H9 (cell line): ENCODE measurements around the gene R3HCC1L. TPM values are rescaled to one million over a fixed set of nuclear protein-coding genes. Genes with fewer than 3 reads are reported as not detected.

Source experiments
- DNase-seq: peaks from one replicate; pipeline ENCODE4 v3.0.0-alpha.2; 2017
- H2AFZ ChIP-seq: one replicate; pipeline ENCODE4 v1.6.1; 2013; ENCODE audit warnings: mild to moderate bottlenecking, low read length, control low read depth, moderate library complexity
- H2AK5ac ChIP-seq: 2 replicates; pipeline ENCODE4 v1.6.1; 2013; ENCODE audit warnings: low read length, control low read depth, mixed read lengths; ENCODE audit not compliant: insufficient read length
- H2BK120ac ChIP-seq: one replicate; pipeline ENCODE4 v1.6.1; 2013; ENCODE audit warnings: low read depth, mild to moderate bottlenecking, low read length, control low read depth, inconsistent platforms; ENCODE audit not compliant: poor library complexity, severe bottlenecking
- H2BK12ac ChIP-seq: 2 replicates; pipeline ENCODE4 v1.6.1; 2013; ENCODE audit warnings: low read length, control low read depth, mixed read lengths, low read depth; ENCODE audit not compliant: insufficient read length
- H2BK15ac ChIP-seq: 2 replicates; pipeline ENCODE4 v1.6.1; 2013; ENCODE audit warnings: low read depth, low read length, control low read depth
- H2BK20ac ChIP-seq: one replicate; pipeline ENCODE4 v1.6.1; 2013; ENCODE audit warnings: low read depth, mild to moderate bottlenecking, low read length, control low read depth, inconsistent platforms; ENCODE audit not compliant: poor library complexity, severe bottlenecking
- H2BK5ac ChIP-seq: 2 replicates; pipeline ENCODE4 v1.6.1; 2013; ENCODE audit warnings: low read length, control low read depth, mixed read lengths; ENCODE audit not compliant: insufficient read length
- H3K14ac ChIP-seq: 2 replicates; pipeline ENCODE4 v1.6.1; 2013; ENCODE audit warnings: low read length, control low read depth; ENCODE audit not compliant: insufficient read depth
- H3K18ac ChIP-seq: 2 replicates; pipeline ENCODE4 v1.6.1; 2013; ENCODE audit warnings: low read depth, mild to moderate bottlenecking, mixed read lengths, low read length, control low read depth; ENCODE audit not compliant: insufficient read length
- H3K23ac ChIP-seq: 2 replicates; pipeline ENCODE4 v1.6.1; 2013; ENCODE audit warnings: low read length, control low read depth, mixed read lengths, low read depth; ENCODE audit not compliant: insufficient read length
- H3K23me2 ChIP-seq: 2 replicates; pipeline ENCODE4 v1.6.1; 2013; ENCODE audit warnings: low read depth, mild to moderate bottlenecking, mixed read lengths, low read length, control low read depth; ENCODE audit not compliant: insufficient read length, poor library complexity, severe bottlenecking
- H3K27ac ChIP-seq: 2 replicates; pipeline ENCODE4 v1.5.1; 2013; ENCODE audit warnings: low read length, control low read depth, mixed read lengths, low read depth; ENCODE audit not compliant: insufficient read length
- H3K27me3 ChIP-seq: 2 replicates; pipeline ENCODE4 v1.6.1; 2013; ENCODE audit warnings: low read length, control low read depth, inconsistent platforms; ENCODE audit not compliant: insufficient read depth
- H3K4ac ChIP-seq: 2 replicates; pipeline ENCODE4 v1.6.1; 2013; ENCODE audit warnings: low read depth, mild to moderate bottlenecking, control low read depth, inconsistent platforms, low read length, moderate library complexity
- H3K4me1 ChIP-seq: 2 replicates; pipeline ENCODE4 v1.6.1; 2013; ENCODE audit warnings: low read length, control low read depth, inconsistent platforms; ENCODE audit not compliant: insufficient read depth
- H3K4me2 ChIP-seq: 2 replicates; pipeline ENCODE4 v1.6.1; 2013; ENCODE audit warnings: low read length, control low read depth, mixed read lengths; ENCODE audit not compliant: insufficient read length, insufficient read depth
- H3K56ac ChIP-seq: 2 replicates; pipeline ENCODE4 v1.6.1; 2013; ENCODE audit warnings: low read depth, mild to moderate bottlenecking, mixed read lengths, low read length, control low read depth; ENCODE audit not compliant: insufficient read length
- H3K79me1 ChIP-seq: 2 replicates; pipeline ENCODE4 v1.6.1; 2013; ENCODE audit warnings: low read depth, mild to moderate bottlenecking, moderate library complexity, low read length, control low read depth, inconsistent platforms; ENCODE audit not compliant: insufficient read depth, poor library complexity, severe bottlenecking
- H3K79me2 ChIP-seq: 2 replicates; pipeline ENCODE4 v1.6.1; 2013; ENCODE audit warnings: low read length, control low read depth, inconsistent platforms; ENCODE audit not compliant: insufficient read depth
- H3K9ac ChIP-seq: 2 replicates; pipeline ENCODE4 v1.6.1; 2013; ENCODE audit warnings: low read length, control low read depth, mixed read lengths; ENCODE audit not compliant: insufficient read length; ENCODE audit errors: extremely low read depth
- H3K9me3 ChIP-seq: one replicate; pipeline ENCODE4 v1.6.1; 2013; ENCODE audit warnings: low read depth, low read length, inconsistent platforms; ENCODE audit not compliant: control insufficient read depth
- H3T11ph ChIP-seq: one replicate; pipeline ENCODE4 v1.6.1; 2013; ENCODE audit warnings: mild to moderate bottlenecking, low read length, control low read depth, inconsistent platforms
- H4K20me1 ChIP-seq: one replicate; pipeline ENCODE4 v1.6.1; 2013; ENCODE audit not compliant: control insufficient read depth, insufficient read length, insufficient read depth
- H4K5ac ChIP-seq: 2 replicates; pipeline ENCODE4 v1.6.1; 2013; ENCODE audit warnings: low read depth, mild to moderate bottlenecking, mixed read lengths, low read length, control low read depth; ENCODE audit not compliant: insufficient read length
- H4K8ac ChIP-seq: replicated peaks from 2 replicates; pipeline ENCODE4 v1.6.1; 2013; ENCODE audit warnings: low read length, control low read depth, mixed read lengths, low read depth; ENCODE audit not compliant: insufficient read length
- H4K91ac ChIP-seq: 2 replicates; pipeline ENCODE4 v1.6.1; 2013; ENCODE audit warnings: low read depth, mild to moderate bottlenecking, moderate library complexity, mixed read lengths, low read length, control low read depth; ENCODE audit not compliant: insufficient read length
- H3K27ac Mint-ChIP-seq, 3 experiments: 2 replicates in 2 of 3; 3 replicates in 1 of 3; pipeline ENCODE4 v1.8.0; 2020 to 2021; ENCODE audit warnings: mixed read lengths in 3 of 3, mild to moderate bottlenecking in 1 of 3, moderate library complexity in 1 of 3
- H3K27me3 Mint-ChIP-seq: 2 replicates; pipeline ENCODE4 v1.8.0; 2021; ENCODE audit warnings: low read depth, mild to moderate bottlenecking, moderate library complexity, mixed read lengths
- H3K36me3 Mint-ChIP-seq, 3 experiments: 2 replicates in 2 of 3; 3 replicates in 1 of 3; pipeline ENCODE4 v1.8.0; 2020 to 2021; ENCODE audit warnings: low read depth in 3 of 3, mixed read lengths in 3 of 3; ENCODE audit not compliant: insufficient read depth in 1 of 3
- H3K4me1 Mint-ChIP-seq, 2 experiments: 2 replicates each; pipeline ENCODE4 v1.8.0; 2020; ENCODE audit warnings: mixed read lengths in 2 of 2
- H3K4me3 Mint-ChIP-seq, 2 experiments: 2 replicates in 1 of 2; 3 replicates in 1 of 2; pipeline ENCODE4 v1.8.0; 2020 to 2021; ENCODE audit warnings: mild to moderate bottlenecking in 2 of 2, mixed read lengths in 2 of 2, moderate library complexity in 1 of 2
- H3K9me3 Mint-ChIP-seq, 2 experiments: 2 replicates in 1 of 2; 3 replicates in 1 of 2; pipeline ENCODE4 v1.8.0; 2020; ENCODE audit warnings: mild to moderate bottlenecking in 2 of 2, mixed read lengths in 2 of 2, moderate library complexity in 1 of 2
- total RNA-seq: library from RNA; stranded (reverse); gene quantifications from 2 replicates; pipeline ENCODE4 v1.2.1, GENCODE V29; 2021
- TF ChIP-seq, protein P1 (sequence below): fragments of 200-600 bp; sonication (generic); conservative IDR thresholded peaks from 3 replicates; pipeline ENCODE4 v1.8.0; 2021; ENCODE audit warnings: antibody characterized with exemption, mild to moderate bottlenecking

Gene R3HCC1L
- total RNA-seq, 1 experiment from 2014 or later: 18.5 TPM

GRCh38 chr10:98138031-98138430, 3.6 kb downstream of the R3HCC1L start:
- no peak overlapping the region for H3K4me2 ChIP-seq
- no peak overlapping the region for H2BK12ac ChIP-seq
- no peak overlapping the region for H3K23ac ChIP-seq
- peaks cover 3% of the 10 kb centered on the region for H3K23me2 ChIP-seq
- no peak overlapping the region for H4K91ac ChIP-seq
- peaks cover 9% of the 10 kb centered on the region for H3K79me1 ChIP-seq
- peaks cover 4% of the 10 kb centered on the region; the same call in 1 of the 2 replicates for H3K79me2 ChIP-seq
- peaks cover 4 to 6% (median 4%) of the 10 kb centered on the region in 3 experiments for H3K36me3 Mint-ChIP-seq
- H3K4me1 ChIP-seq: peaks cover 2% of the 10 kb centered on the region; the same call in 1 of the 2 replicates
- no peak overlapping the region for H3K27ac Mint-ChIP-seq
- H4K20me1 ChIP-seq: no peaks in the 10 kb centered on the region
- H3K14ac ChIP-seq: no peak overlapping the region
- peaks cover 5% of the 10 kb centered on the region in 2 experiments for H3K9me3 Mint-ChIP-seq
- no peak overlapping the region for H4K5ac ChIP-seq
- TF ChIP-seq, protein P1, sequence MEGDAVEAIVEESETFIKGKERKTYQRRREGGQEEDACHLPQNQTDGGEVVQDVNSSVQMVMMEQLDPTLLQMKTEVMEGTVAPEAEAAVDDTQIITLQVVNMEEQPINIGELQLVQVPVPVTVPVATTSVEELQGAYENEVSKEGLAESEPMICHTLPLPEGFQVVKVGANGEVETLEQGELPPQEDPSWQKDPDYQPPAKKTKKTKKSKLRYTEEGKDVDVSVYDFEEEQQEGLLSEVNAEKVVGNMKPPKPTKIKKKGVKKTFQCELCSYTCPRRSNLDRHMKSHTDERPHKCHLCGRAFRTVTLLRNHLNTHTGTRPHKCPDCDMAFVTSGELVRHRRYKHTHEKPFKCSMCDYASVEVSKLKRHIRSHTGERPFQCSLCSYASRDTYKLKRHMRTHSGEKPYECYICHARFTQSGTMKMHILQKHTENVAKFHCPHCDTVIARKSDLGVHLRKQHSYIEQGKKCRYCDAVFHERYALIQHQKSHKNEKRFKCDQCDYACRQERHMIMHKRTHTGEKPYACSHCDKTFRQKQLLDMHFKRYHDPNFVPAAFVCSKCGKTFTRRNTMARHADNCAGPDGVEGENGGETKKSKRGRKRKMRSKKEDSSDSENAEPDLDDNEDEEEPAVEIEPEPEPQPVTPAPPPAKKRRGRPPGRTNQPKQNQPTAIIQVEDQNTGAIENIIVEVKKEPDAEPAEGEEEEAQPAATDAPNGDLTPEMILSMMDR: no peak
- H2AK5ac ChIP-seq: no peak overlapping the region
- no peak overlapping the region for H4K8ac ChIP-seq
- no peak overlapping the region for H2BK20ac ChIP-seq
- no peak overlapping the region for H3K27ac ChIP-seq
- no peaks in the 10 kb centered on the region for H3K9me3 ChIP-seq
- no peak overlapping the region for H3T11ph ChIP-seq
- no peak overlapping the region for H3K56ac ChIP-seq
- peaks cover 18% of the 10 kb centered on the region in 2 experiments for H3K4me1 Mint-ChIP-seq
- no peak for DNase-seq
- H3K27me3 Mint-ChIP-seq: no peaks in the 10 kb centered on the region; the same call in 1 of the 2 replicates
- H3K4me3 Mint-ChIP-seq: no peak overlapping the region
- no peaks in the 10 kb centered on the region for H3K27me3 ChIP-seq
- H2BK120ac ChIP-seq: no peak overlapping the region
- no peak overlapping the region for H3K4ac ChIP-seq
- H2AFZ ChIP-seq: no peak overlapping the region
- H3K9ac ChIP-seq: no peak overlapping the region
- no peak overlapping the region for H2BK15ac ChIP-seq
- H3K18ac ChIP-seq: no peak overlapping the region
- H2BK5ac ChIP-seq: no peak overlapping the region
